HFFc6 (cell line): ENCODE data around the gene FAT4. TPM values are rescaled to one million over a fixed set of nuclear protein-coding genes. Genes with fewer than 3 reads are reported as not detected.
A peak's percentile ranks its signal among the peaks of the same experiment; 100 is the strongest.

Experiments used
- DNase-seq: peaks from one replicate; pipeline ENCODE4 v3.0.0-alpha.2; 2018
- H3K27ac Mint-ChIP-seq: 2 replicates; pipeline ENCODE4 v1.8.0; 2020; ENCODE audit warnings: mild to moderate bottlenecking, mixed read lengths
- H3K27me3 Mint-ChIP-seq: 2 replicates; pipeline ENCODE4 v1.8.0; 2021; ENCODE audit warnings: mild to moderate bottlenecking, moderate library complexity, mixed read lengths; ENCODE audit not compliant: insufficient read depth
- H3K36me3 Mint-ChIP-seq: 2 replicates; pipeline ENCODE4 v1.8.0; 2021; ENCODE audit warnings: low read depth, mixed read lengths
- H3K4me1 Mint-ChIP-seq: 2 replicates; pipeline ENCODE4 v1.8.0; 2020; ENCODE audit warnings: low read depth, mixed read lengths
- H3K4me3 Mint-ChIP-seq: 2 replicates; pipeline ENCODE4 v1.8.0; 2020; ENCODE audit warnings: mild to moderate bottlenecking, moderate library complexity, mixed read lengths
- H3K9me3 Mint-ChIP-seq: 2 replicates; pipeline ENCODE4 v1.8.0; 2020; ENCODE audit warnings: mild to moderate bottlenecking, mixed read lengths
- total RNA-seq, 6 experiments: library from RNA; stranded (reverse); fragmentation: NEBNext Ultra II Directional; extraction: Animal tissue kit (Norgen Biotek cat#: 25700); gene quantifications; 2 replicates in 1 of 6; 3 replicates in 5 of 6; pipeline ENCODE4 v1.2.3, GENCODE V29; 2021
- TF ChIP-seq, protein P1 (sequence below): fragments of 200-600 bp; sonication (generic); IDR thresholded peaks from 2 replicates; pipeline ENCODE4 v1.5.0; 2021; ENCODE audit warnings: antibody characterized with exemption, mild to moderate bottlenecking

FAT4 gene
- total RNA-seq, 6 experiments from 2014 or later, result 11.1 to 18.4 (median 12.8) TPM

- Mint-ChIP-seq H3K4me3 (no peak overlapping the region), H3K36me3 (no peaks in the 10 kb centered on the region), H3K27ac (no peak overlapping the region), H3K4me1 (no peaks in the 10 kb centered on the region), H3K27me3 (0 out of 2 replicates have a peak, but pooled peaks cover 1% of the 10 kb centered on the region), H3K9me3 (no peaks in the 10 kb centered on the region)
- TF ChIP-seq, protein P1, sequence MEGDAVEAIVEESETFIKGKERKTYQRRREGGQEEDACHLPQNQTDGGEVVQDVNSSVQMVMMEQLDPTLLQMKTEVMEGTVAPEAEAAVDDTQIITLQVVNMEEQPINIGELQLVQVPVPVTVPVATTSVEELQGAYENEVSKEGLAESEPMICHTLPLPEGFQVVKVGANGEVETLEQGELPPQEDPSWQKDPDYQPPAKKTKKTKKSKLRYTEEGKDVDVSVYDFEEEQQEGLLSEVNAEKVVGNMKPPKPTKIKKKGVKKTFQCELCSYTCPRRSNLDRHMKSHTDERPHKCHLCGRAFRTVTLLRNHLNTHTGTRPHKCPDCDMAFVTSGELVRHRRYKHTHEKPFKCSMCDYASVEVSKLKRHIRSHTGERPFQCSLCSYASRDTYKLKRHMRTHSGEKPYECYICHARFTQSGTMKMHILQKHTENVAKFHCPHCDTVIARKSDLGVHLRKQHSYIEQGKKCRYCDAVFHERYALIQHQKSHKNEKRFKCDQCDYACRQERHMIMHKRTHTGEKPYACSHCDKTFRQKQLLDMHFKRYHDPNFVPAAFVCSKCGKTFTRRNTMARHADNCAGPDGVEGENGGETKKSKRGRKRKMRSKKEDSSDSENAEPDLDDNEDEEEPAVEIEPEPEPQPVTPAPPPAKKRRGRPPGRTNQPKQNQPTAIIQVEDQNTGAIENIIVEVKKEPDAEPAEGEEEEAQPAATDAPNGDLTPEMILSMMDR, result no peak
- DNase-seq, result no peak
Observed at GRCh38 chr4:125276811-125277210, 37.9 kb upstream of the FAT4 start.

GRCh38 chr4:125277790-125278189 is 37.0 kb upstream of the FAT4 start:
- Mint-ChIP-seq H3K4me3 (no peak overlapping the region), H3K27me3 (0 out of 2 replicates have a peak, but pooled peaks cover 1% of the 10 kb centered on the region), H3K27ac (no peak overlapping the region), H3K9me3 (no peaks in the 10 kb centered on the region), H3K36me3 (no peaks in the 10 kb centered on the region), H3K4me1 (no peaks in the 10 kb centered on the region)
- TF ChIP-seq, protein P1, result no peak
- DNase-seq, result no peak

GRCh38 chr4:125280892-125281403 is 33.8 kb upstream of the FAT4 start:
- no peak for DNase-seq
- H3K27ac Mint-ChIP-seq, result no peak overlapping the region
- no peak overlapping the region for H3K4me3 Mint-ChIP-seq
- H3K4me1 Mint-ChIP-seq, result no peaks in the 10 kb centered on the region
- no peaks in the 10 kb centered on the region for H3K27me3 Mint-ChIP-seq
- H3K36me3 Mint-ChIP-seq, result no peaks in the 10 kb centered on the region
- TF ChIP-seq, protein P1, result no peak
- no peaks in the 10 kb centered on the region for H3K9me3 Mint-ChIP-seq

- TF ChIP-seq, protein P1, result peak; percentile 92
- no peaks in the 10 kb centered on the region for H3K4me1 Mint-ChIP-seq
- H3K9me3 Mint-ChIP-seq, result no peaks in the 10 kb centered on the region
Observed at GRCh38 chr4:125283707-125284279, 31.0 kb upstream of the FAT4 start.

GRCh38 chr4:125297116-125297515 is 17.6 kb upstream of the FAT4 start:
- no peaks in the 10 kb centered on the region; the same call in 1 of the 2 replicates for H3K4me1 Mint-ChIP-seq
- H3K27me3 Mint-ChIP-seq, result no peaks in the 10 kb centered on the region
- no peak for DNase-seq
- H3K9me3 Mint-ChIP-seq, result no peaks in the 10 kb centered on the region
- no peaks in the 10 kb centered on the region for H3K36me3 Mint-ChIP-seq
- H3K4me3 Mint-ChIP-seq, result no peak overlapping the region
- H3K27ac Mint-ChIP-seq, result no peak overlapping the region
- TF ChIP-seq, protein P1, result no peak

More at GRCh38 chr4:125283707-125284279, 31.0 kb upstream of the FAT4 start:
- H3K4me3 Mint-ChIP-seq, result no peak overlapping the region
- H3K36me3 Mint-ChIP-seq, result no peaks in the 10 kb centered on the region
- peak; percentile 3 for DNase-seq
- H3K27me3 Mint-ChIP-seq, result no peaks in the 10 kb centered on the region
- H3K27ac Mint-ChIP-seq, result no peak overlapping the region
